GM18867 (cell line): ENCODE results near the gene MMD.
"Not testable (repeated sequence)": the region's sequence is repeated elsewhere in the genome, so short reads cannot be mapped to it uniquely, and the experiment has no call there.

Experiments
- ATAC-seq: cut with Tn5 transposase; IDR thresholded peaks from one replicate; pipeline ENCODE4 v1.9.1; 2021; ENCODE audit warnings: mild to moderate bottlenecking, moderate library complexity; ENCODE audit not compliant: unreplicated experiment

The MMD gene

GRCh38 chr17:55424893-55425540 is 3.4 kb upstream of the MMD start:
- ATAC-seq: no peak

- no peak for ATAC-seq
Measured at GRCh38 chr17:55423535-55423934, 1.9 kb upstream of the MMD start.

- ATAC-seq: not testable (repeated sequence)
Measured at GRCh38 chr17:55422828-55423164, 1.2 kb upstream of the MMD start.

GRCh38 chr17:55420776-55421178 is 858 bp downstream of the MMD start:
- ATAC-seq: no peak

GRCh38 chr17:55420067-55420775 is 1.4 kb downstream of the MMD start:
- peak; percentile 33 for ATAC-seq

GRCh38 chr17:55418369-55419268 is 3.0 kb downstream of the MMD start:
- ATAC-seq: no peak

- no peak for ATAC-seq
Measured at GRCh38 chr17:55417411-55418268, 4.0 kb downstream of the MMD start.

GRCh38 chr17:55416470-55417052 is 5.1 kb downstream of the MMD start:
- ATAC-seq: no peak

GRCh38 chr17:55416000-55416399 is 5.6 kb downstream of the MMD start:
- ATAC-seq: no peak

- ATAC-seq: no peak
Measured at GRCh38 chr17:55414983-55415382, 6.7 kb downstream of the MMD start.

- ATAC-seq: no peak
Measured at GRCh38 chr17:55413825-55414489, 7.7 kb downstream of the MMD start.

GRCh38 chr17:55411463-55411855 is 10.2 kb downstream of the MMD start:
- ATAC-seq: no peak

- no peak for ATAC-seq
Measured at GRCh38 chr17:55410722-55411462, 10.7 kb downstream of the MMD start.

- no peak for ATAC-seq
Measured at GRCh38 chr17:55409030-55409800, 12.4 kb downstream of the MMD start.

GRCh38 chr17:55407641-55408566 is 13.7 kb downstream of the MMD start:
- ATAC-seq: no peak

GRCh38 chr17:55405600-55405999 is 16.0 kb downstream of the MMD start:
- ATAC-seq: no peak

GRCh38 chr17:55404197-55404596 is 17.4 kb downstream of the MMD start:
- not testable (repeated sequence) for ATAC-seq
